Type B pancreatic cell (in vitro differentiated cells): ENCODE data around the gene SMOC1. TPM values are rescaled to one million over a fixed set of nuclear protein-coding genes. Genes with fewer than 3 reads are reported as not detected.

ENCODE experiments used
- DNase-seq: peaks from one replicate; pipeline ENCODE4 v3.0.0; 2021; ENCODE audit warnings: mixed read lengths; ENCODE audit not compliant: unreplicated experiment; ENCODE audit errors: extremely low spot score
- H3K27ac Mint-ChIP-seq: 2 replicates; pipeline ENCODE4 v1.8.0; 2021; ENCODE audit warnings: mild to moderate bottlenecking, mixed read lengths
- H3K27me3 Mint-ChIP-seq: 2 replicates; pipeline ENCODE4 v1.8.0; 2021; ENCODE audit warnings: mixed read lengths
- H3K36me3 Mint-ChIP-seq: 2 replicates; pipeline ENCODE4 v1.8.0; 2021; ENCODE audit warnings: mixed read lengths
- H3K4me1 Mint-ChIP-seq: one replicate; pipeline ENCODE4 v1.8.0; 2021; ENCODE audit warnings: mixed read lengths; ENCODE audit not compliant: unreplicated experiment
- H3K4me3 Mint-ChIP-seq: 2 replicates; pipeline ENCODE4 v1.8.0; 2021; ENCODE audit warnings: mild to moderate bottlenecking, mixed read lengths
- H3K9me3 Mint-ChIP-seq: 2 replicates; pipeline ENCODE4 v1.8.0; 2021; ENCODE audit warnings: mixed read lengths
- total RNA-seq: library from RNA; stranded (reverse); gene quantifications from 2 replicates; pipeline ENCODE4 v1.2.1, GENCODE V29; 2021; ENCODE audit warnings: low replicate concordance
- TF ChIP-seq, protein P1 (sequence below): fragments of 200-600 bp; sonication (generic); conservative IDR thresholded peaks from 2 replicates; pipeline ENCODE4 v1.5.0; 2021; ENCODE audit warnings: antibody characterized with exemption, mild to moderate bottlenecking

The SMOC1 gene
- total RNA-seq, 1 donor from 2014 or later, result 20.7 TPM

DNA sequence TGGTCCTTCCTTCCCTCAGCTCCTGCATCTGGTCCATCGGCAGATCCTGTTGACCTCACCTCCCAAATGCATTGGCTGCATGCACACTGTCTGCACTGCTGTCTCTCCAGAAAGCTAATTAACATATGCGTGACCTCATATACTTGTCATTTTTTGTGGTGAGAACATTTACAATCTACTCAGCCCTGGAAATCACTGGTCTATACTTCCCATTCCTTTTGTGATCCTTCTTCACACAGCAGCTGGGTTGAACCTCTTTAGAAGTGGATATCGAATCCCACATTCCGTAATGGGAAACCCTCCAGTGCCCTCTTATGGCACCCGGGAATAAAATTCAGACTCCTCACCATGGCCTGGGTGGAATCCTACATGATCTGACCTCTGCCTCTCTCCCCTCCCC, 45.0 kb downstream of the SMOC1 start:
- Mint-ChIP-seq H3K4me3 (no peak overlapping the region), H3K36me3 (no peaks in the 10 kb centered on the region), H3K27me3 (peaks cover 3% of the 10 kb centered on the region), H3K27ac (no peak overlapping the region), H3K9me3 (no peaks in the 10 kb centered on the region), H3K4me1 (peaks cover 19% of the 10 kb centered on the region)
- no peak for DNase-seq
- TF ChIP-seq, protein P1, sequence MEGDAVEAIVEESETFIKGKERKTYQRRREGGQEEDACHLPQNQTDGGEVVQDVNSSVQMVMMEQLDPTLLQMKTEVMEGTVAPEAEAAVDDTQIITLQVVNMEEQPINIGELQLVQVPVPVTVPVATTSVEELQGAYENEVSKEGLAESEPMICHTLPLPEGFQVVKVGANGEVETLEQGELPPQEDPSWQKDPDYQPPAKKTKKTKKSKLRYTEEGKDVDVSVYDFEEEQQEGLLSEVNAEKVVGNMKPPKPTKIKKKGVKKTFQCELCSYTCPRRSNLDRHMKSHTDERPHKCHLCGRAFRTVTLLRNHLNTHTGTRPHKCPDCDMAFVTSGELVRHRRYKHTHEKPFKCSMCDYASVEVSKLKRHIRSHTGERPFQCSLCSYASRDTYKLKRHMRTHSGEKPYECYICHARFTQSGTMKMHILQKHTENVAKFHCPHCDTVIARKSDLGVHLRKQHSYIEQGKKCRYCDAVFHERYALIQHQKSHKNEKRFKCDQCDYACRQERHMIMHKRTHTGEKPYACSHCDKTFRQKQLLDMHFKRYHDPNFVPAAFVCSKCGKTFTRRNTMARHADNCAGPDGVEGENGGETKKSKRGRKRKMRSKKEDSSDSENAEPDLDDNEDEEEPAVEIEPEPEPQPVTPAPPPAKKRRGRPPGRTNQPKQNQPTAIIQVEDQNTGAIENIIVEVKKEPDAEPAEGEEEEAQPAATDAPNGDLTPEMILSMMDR, result no peak

DNA sequence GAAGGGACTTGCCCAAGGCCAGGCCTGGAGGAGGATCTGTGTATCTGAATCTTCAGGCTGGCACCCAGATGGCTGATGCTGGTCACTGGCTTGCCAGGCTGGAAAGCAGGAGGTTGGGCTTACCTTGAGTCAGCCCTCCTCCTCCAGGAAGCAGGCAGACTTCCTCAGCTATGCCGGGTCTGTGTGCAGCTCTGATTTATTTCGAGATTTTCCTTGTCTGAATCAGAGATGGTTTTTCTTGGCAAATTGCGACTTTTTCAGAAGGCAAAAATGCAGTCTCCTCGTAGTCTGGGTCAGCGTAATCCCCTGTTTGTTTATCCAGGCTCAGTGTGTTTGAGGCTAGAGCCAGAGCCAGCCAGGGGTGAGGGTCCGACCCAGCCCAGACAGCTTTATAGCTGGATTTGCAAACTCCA, 48.9 kb downstream of the SMOC1 start:
- no peak overlapping the region for H3K4me3 Mint-ChIP-seq
- no peaks in the 10 kb centered on the region for H3K36me3 Mint-ChIP-seq
- no peak for DNase-seq
- TF ChIP-seq, protein P1, result no peak
- H3K27ac Mint-ChIP-seq, result no peak overlapping the region
- no peaks in the 10 kb centered on the region for H3K9me3 Mint-ChIP-seq
- H3K4me1 Mint-ChIP-seq, result peaks cover 30% of the 10 kb centered on the region
- peaks cover 10% of the 10 kb centered on the region for H3K27me3 Mint-ChIP-seq

DNA sequence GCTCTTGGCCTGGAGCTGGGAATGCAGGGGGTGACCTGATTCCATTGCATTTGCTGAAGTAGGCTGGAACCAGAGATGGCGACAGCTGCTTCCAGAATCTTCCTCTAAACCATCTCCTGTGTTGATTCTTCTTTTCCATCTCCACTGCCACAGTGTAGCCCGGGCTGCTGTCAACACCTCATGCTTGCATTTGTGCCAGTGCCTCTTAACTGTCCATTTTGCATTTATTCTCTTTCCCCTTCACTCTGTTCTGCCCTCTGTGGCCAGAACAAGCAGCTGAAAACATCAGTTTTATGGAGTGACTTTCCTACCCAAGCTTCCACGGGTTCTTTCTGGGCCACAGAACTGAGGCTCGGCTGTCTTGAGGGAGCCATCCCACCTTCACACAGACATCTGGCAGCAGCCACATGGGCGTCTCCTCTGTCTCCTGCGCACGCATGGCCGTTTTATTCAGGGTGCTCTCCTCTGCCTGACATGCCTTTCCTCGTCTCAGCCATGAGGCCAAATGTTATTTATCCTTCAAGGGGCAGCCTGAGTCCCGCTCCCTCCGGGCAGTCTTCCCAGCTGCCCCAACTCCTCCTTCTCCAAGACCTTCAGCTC, 51.7 kb downstream of the SMOC1 start:
- Mint-ChIP-seq H3K4me3 (no peak overlapping the region), H3K36me3 (no peaks in the 10 kb centered on the region), H3K27me3 (peaks cover 10% of the 10 kb centered on the region), H3K4me1 (peaks cover 26% of the 10 kb centered on the region), H3K27ac (no peak overlapping the region), H3K9me3 (no peaks in the 10 kb centered on the region)
- DNase-seq, result no peak
- TF ChIP-seq, protein P1, result no peak

DNA sequence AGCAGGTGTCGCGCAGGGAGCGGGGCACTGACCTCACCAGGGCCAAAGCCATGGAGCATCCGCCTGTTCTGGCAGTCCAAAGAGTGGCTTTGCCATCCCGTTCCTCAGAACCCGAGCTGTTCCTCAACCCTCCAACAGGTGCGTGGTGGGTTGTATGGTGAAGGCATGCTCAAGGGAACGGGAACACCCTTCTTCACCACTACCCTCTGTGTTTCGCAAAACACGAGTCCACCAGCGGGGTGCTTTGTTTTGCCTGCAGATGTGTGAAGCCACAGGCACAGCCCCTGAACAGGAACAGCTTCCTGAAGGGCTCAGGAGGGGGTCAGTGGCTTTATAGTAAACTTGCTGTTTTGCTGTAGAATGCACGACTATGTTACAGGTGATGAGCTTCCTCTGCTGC, 52.7 kb downstream of the SMOC1 start:
- Mint-ChIP-seq H3K27me3 (peaks cover 10% of the 10 kb centered on the region), H3K4me1 (peaks cover 35% of the 10 kb centered on the region), H3K36me3 (no peaks in the 10 kb centered on the region), H3K4me3 (no peak overlapping the region), H3K27ac (no peak overlapping the region), H3K9me3 (no peaks in the 10 kb centered on the region)
- no peak for DNase-seq
- TF ChIP-seq, protein P1, result no peak

DNA sequence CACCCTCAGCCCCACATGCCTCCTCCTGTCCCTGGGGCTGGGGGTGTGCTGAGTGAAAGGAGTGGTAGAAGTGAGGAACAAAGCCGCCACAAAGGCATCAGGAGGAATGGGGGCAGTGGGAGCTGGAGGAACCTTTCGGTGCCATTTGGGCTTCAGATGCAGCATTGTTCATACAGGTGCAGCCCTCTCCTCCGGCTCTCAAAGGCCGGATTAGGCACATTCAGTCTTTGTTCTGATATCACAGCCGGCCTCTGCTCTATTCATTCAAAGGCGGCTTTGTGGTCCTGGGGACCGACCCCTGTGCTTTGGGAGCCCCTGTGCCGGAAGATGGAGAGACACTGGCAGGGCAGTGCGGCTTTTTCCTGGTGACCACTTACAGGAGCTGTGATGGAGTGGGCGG, 53.2 kb downstream of the SMOC1 start:
- Mint-ChIP-seq H3K9me3 (no peaks in the 10 kb centered on the region), H3K4me3 (no peak overlapping the region), H3K27me3 (peaks cover 8% of the 10 kb centered on the region), H3K4me1 (peaks cover 37% of the 10 kb centered on the region), H3K27ac (no peak overlapping the region), H3K36me3 (no peaks in the 10 kb centered on the region)
- DNase-seq, result no peak
- TF ChIP-seq, protein P1, result no peak
